ENCODE results near the gene CEACAM8. TPM values are rescaled to one million over a fixed set of nuclear protein-coding genes. Genes with fewer than 3 reads are reported as not detected.
A peak's percentile ranks its signal among the peaks of the same experiment; 100 is the strongest.

CEACAM8 gene
- total RNA-seq, 1 experiment from 2014 or later: not detected

DNA sequence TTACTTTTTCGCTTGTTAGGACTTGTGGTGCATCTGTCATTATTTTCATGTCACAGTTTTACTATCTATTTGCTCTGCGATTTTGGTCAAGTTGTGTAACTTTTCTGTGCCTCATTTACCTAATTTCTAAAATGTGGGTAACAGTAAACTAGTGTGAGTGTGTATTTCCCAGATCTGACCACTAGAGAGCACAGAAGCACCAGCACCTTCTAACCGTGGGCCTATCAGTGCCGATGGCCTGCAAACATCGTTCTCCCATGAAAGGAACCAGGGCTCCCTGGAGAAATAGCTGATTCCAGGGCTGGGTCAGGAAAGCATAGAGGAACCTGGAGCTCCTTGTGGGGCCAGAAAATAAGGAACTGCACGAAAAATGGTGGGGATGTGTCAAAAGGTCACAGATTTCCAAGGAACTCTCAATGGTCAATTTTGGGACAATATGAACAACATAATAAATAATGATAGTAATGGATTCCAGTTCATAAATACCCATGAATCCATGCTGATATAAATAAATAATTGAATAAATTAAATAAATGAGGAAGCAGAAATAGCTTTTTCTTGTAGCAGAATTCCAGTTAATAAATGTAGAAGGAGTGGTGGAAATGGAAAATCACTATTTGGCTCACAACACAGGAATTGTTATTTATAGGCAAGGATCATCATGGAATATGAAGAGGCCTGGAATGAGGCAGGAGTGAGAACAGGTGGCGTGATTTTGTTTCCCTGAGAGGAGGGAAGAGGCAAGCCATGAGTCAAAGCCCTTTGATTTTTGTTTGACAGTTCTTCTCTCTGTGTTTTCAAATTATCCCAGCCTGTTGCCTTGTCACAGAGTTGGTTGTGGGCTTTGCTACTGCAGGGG is 31.1 kb downstream of the CEACAM8 start:
- H3K79me1 ChIP-seq (ENCODE audit: insufficient read depth, low read depth, low read length, poor library complexity, severe bottlenecking): no peaks in the 10 kb centered on the region
- no peak overlapping the region for H2BK20ac ChIP-seq (ENCODE audit: low read depth, low read length, poor library complexity, severe bottlenecking)
- H3K14ac ChIP-seq (ENCODE audit: insufficient read depth, low read length): no peak overlapping the region
- no peaks in the 10 kb centered on the region for H3K23me2 ChIP-seq (ENCODE audit: insufficient read length, low read depth, low read length, poor library complexity, severe bottlenecking)
- H4K5ac ChIP-seq (ENCODE audit: insufficient read length, low read depth, low read length): no peak overlapping the region
- H3K27ac ChIP-seq (ENCODE audit: insufficient read length, low read depth, low read length): no peak overlapping the region
- DNase-seq: peak; percentile 61
- H4K8ac ChIP-seq (replicated peaks; ENCODE audit: insufficient read length, low read depth, low read length): no peak overlapping the region
- H3T11ph ChIP-seq (ENCODE audit: low read length): no peak overlapping the region
- H3K9me3 ChIP-seq (ENCODE audit: control insufficient read depth, low read depth, low read length): no peaks in the 10 kb centered on the region
- H3K4me1 ChIP-seq (ENCODE audit: insufficient read depth, low read length): peaks cover under 1% of the 10 kb centered on the region; the same call in 1 of the 2 replicates
- no peaks in the 10 kb centered on the region; a peak in 1 of 7 replicates for H3K36me3 Mint-ChIP-seq (ENCODE audit: insufficient read depth in 1 of 3, low read depth in 3 of 3)
- H3K4me3 Mint-ChIP-seq: no peak overlapping the region; a peak in 1 of 5 replicates
- H2BK12ac ChIP-seq (ENCODE audit: insufficient read length, low read depth, low read length): no peak overlapping the region
- no peak overlapping the region for H3K18ac ChIP-seq (ENCODE audit: insufficient read length, low read depth, low read length)
- no peaks in the 10 kb centered on the region for H4K20me1 ChIP-seq (ENCODE audit: control insufficient read depth, insufficient read depth, insufficient read length)
- peaks cover 10 to 13% of the 10 kb centered on the region in 2 experiments for H3K4me1 Mint-ChIP-seq
- no peak overlapping the region for H4K91ac ChIP-seq (ENCODE audit: insufficient read length, low read depth, low read length)
- no peak overlapping the region for H3K9ac ChIP-seq (ENCODE audit: extremely low read depth, insufficient read length, low read length)
- no peak overlapping the region for H2AK5ac ChIP-seq (ENCODE audit: insufficient read length, low read length)
- WGBS (ENCODE audit: extremely low coverage, insufficient read length, low lambda C conversion rate): no CpG with 5 or more reads among the region's 7 CpGs
- H3K27me3 Mint-ChIP-seq (ENCODE audit: low read depth): peaks cover 38% of the 10 kb centered on the region
- H3K9me3 Mint-ChIP-seq: no peaks in the 10 kb centered on the region
- no peak overlapping the region for H2BK5ac ChIP-seq (ENCODE audit: insufficient read length, low read length)
- no peak overlapping the region for H3K23ac ChIP-seq (ENCODE audit: insufficient read length, low read depth, low read length)
- peak; percentile 75 for TF ChIP-seq CTCF (conservative IDR thresholded peaks at IDR 0.05)
- H3K27me3 ChIP-seq (ENCODE audit: insufficient read depth, low read length): no peaks in the 10 kb centered on the region
- H3K27ac Mint-ChIP-seq: no peak overlapping the region
- H3K56ac ChIP-seq (ENCODE audit: insufficient read length, low read depth, low read length): no peak overlapping the region
- H3K4me2 ChIP-seq (ENCODE audit: insufficient read depth, insufficient read length, low read length): no peak overlapping the region
- H2AFZ ChIP-seq (ENCODE audit: low read length): no peak overlapping the region
- no peak overlapping the region for H2BK120ac ChIP-seq (ENCODE audit: low read depth, low read length, poor library complexity, severe bottlenecking)
- H3K4ac ChIP-seq (ENCODE audit: low read depth, low read length): no peak overlapping the region
- no peak overlapping the region for H2BK15ac ChIP-seq (ENCODE audit: low read depth, low read length)
- no peaks in the 10 kb centered on the region for H3K79me2 ChIP-seq (ENCODE audit: insufficient read depth, low read length)

All from H9 (cell line).